ENCODE data around the gene TALDO1.

The TALDO1 gene

DNA sequence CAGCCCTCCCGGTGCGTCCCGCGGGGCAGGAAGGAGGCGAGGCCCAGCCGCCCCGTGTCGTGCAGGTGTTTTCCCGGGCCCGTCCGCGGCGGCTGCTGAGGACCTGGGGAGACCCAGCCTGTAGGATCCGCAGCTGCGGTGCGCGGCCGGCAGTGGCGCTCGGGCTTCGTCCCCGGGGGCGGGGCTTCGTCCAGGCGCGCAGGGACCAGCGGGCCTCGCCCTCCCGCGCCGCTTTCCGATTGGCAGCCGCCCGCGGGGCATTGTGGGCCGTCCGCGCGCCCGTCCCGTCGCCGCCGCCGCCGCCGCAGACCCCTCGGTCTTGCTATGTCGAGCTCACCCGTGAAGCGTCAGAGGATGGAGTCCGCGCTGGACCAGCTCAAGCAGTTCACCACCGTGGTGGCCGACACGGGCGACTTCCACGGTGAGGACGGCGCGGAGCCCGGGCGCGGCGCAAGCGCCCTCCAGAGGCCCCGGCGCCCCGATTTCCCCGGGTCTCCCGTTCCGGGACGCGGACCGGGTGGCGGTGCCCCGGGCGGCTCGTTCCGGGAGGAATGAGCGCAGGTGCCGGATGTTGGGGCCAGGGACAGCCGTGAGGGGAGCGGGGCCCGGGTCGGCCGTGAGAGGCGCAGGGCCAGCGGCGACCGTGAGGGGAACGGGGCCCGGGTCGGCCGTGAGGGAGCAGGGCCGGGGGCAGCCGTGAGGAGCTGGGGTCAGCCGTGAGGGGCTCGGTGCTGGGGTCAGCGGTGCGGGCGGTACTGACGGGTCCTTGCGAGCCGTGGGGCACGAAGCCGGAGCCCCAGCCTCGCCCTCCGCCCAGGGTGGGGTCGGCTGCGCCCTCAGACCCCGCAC, at the start of gene TALDO1:
Gene TALDO1, plus strand, starts transcription at position 307 of the 849 bp plus-strand sequence. Its CDS starts 18 bp downstream, at position 325.
- TF ChIP-seq GATA3 (IDR thresholded peaks at IDR 0.05; ENCODE audit: low read depth, low read length) = no peak
- TF ChIP-seq GATA2 (IDR thresholded peaks at IDR 0.05; ENCODE audit: low read depth, low read length) = no peak

DNA sequence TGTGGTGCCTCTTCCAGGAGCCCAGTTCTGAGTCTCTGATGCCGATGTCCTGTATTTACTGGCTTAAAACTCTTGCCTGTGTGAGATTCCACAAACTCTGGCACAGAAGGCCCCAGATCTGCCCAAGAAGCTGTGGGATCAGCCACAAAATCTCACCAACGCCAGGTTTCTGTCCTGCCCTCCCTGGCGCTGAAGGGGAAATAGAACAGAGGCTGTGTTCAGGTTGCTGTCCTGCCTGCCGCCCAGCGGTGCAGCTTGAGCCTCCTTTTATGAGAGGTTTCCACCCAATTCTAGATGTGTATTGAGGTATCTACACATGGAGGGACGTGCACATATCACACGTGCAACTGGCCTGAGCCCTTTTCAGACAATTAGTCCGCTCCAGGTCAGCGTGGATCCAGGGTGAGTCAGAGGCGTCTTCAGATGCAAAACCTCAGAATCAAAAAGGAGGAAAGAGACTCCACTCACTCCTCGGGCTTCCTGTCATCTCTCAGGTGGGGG, 49.4 kb upstream of the TALDO1 start:
- no peak for TF ChIP-seq GATA2 (IDR thresholded peaks at IDR 0.05; ENCODE audit: low read depth, low read length)
- no peak for TF ChIP-seq GATA3 (IDR thresholded peaks at IDR 0.05; ENCODE audit: low read depth, low read length)

DNA sequence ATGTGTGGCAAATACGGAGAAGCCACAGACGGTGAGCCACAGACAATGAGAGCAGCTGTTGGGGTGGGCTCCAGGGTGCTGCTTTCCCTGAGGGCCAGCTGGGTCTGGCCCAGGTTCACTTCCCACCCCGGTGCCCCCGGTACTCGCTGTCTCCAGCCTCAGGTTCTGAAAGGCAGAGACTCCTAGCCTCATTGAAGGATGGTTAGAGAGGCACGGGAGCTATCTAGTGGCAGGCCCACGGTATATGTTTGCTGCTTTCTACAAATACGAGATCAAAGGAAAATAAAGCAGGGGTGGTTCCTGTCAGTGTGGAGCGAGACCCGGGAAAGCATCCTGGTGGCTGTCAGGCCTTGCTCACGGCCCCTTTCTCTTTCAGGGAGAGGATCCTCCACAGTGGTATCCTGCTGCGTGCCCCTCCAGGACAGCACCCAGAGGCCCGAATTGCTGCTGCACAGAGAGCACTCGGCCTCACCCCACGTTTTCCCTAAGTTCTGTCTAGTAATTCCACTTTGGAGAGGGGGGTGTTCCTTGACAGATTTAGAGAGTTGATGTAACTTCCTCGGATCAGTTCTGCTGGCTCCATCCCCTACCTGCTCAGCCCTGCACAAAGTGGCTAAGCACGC, 48.7 kb upstream of the TALDO1 start:
- TF ChIP-seq GATA3 (IDR thresholded peaks at IDR 0.05; ENCODE audit: low read depth, low read length) (no peak), GATA2 (IDR thresholded peaks at IDR 0.05; ENCODE audit: low read depth, low read length) (no peak)

DNA sequence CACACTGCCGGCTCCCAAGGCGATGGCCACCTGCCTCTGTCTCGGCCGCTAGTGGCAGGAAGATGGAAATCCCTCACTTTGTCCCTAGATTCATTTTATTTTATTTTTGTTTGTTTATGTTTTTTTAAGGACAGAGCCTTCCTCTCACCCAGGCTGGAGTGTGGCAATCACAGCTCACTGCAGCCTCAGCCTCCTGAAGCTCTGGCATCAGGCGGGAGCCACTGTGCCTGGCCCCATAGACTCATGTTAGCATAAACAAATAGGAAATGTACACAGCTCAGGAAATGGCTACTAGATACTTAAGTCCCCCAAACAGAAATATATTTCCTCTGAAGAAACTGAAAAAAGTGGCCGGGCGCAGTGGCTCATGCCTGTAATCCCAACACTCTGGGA, 48.2 kb upstream of the TALDO1 start:
- no peak for TF ChIP-seq GATA2 (IDR thresholded peaks at IDR 0.05; ENCODE audit: low read depth, low read length)
- TF ChIP-seq GATA3 (IDR thresholded peaks at IDR 0.05; ENCODE audit: low read depth, low read length) = no peak

DNA sequence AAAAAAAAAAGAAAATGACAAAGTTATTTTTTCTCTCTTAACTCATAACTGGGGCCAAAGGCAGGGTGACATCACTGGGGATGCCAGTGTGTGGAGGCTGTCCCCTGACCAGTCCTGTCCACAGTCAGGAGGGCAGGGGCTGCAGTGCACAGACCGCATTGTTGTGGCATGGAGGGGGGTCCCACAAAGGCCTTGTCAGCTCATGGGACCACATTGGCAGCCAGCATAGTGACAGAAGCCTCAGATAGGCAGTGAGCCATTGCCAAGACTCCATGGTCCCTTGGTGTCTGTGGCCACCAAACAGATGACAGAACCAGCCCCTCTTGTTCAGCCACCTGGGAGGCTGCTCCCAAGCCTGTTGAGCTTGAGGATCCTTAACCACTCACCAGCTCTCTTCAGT, 47.5 kb upstream of the TALDO1 start:
- no peak for TF ChIP-seq GATA3 (IDR thresholded peaks at IDR 0.05; ENCODE audit: low read depth, low read length)

DNA sequence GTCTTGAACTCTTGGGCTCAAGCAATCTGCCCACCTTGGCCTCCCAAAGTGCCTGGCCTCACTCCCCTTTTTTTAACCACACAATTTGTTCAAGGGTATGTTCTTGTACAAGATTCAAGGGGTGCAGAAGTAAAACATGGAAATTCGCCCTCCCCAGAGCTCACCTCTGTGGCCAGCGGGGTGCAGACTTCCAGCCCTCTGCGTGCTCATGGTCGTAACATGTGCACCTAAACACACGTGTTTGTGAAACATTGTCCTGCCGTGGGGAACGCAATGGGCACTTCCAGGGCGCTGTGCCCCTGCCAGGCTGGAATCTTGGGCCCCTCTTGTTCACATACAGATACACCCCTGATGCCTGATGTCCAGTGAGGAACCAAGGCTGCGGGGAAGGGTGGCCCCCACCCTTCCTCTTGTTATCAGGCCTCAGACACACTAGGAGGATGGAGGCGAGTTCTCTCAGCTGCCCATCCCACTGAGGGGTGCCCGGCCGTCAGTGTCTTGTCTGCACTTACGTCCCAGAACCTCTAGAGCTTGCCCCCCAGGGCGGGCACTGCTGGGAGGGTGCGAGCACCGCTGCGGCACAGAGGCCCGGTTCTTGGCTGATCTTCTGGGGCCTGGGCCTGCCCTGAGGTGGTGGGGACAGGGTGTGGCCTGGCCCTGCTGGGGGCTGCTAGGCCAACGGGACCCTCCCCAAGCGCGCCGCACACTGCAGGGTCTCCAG, 45.4 kb upstream of the TALDO1 start:
- TF ChIP-seq GATA2 (IDR thresholded peaks at IDR 0.05; ENCODE audit: low read depth, low read length) (no peak), GATA3 (IDR thresholded peaks at IDR 0.05; ENCODE audit: low read depth, low read length) (no peak)

DNA sequence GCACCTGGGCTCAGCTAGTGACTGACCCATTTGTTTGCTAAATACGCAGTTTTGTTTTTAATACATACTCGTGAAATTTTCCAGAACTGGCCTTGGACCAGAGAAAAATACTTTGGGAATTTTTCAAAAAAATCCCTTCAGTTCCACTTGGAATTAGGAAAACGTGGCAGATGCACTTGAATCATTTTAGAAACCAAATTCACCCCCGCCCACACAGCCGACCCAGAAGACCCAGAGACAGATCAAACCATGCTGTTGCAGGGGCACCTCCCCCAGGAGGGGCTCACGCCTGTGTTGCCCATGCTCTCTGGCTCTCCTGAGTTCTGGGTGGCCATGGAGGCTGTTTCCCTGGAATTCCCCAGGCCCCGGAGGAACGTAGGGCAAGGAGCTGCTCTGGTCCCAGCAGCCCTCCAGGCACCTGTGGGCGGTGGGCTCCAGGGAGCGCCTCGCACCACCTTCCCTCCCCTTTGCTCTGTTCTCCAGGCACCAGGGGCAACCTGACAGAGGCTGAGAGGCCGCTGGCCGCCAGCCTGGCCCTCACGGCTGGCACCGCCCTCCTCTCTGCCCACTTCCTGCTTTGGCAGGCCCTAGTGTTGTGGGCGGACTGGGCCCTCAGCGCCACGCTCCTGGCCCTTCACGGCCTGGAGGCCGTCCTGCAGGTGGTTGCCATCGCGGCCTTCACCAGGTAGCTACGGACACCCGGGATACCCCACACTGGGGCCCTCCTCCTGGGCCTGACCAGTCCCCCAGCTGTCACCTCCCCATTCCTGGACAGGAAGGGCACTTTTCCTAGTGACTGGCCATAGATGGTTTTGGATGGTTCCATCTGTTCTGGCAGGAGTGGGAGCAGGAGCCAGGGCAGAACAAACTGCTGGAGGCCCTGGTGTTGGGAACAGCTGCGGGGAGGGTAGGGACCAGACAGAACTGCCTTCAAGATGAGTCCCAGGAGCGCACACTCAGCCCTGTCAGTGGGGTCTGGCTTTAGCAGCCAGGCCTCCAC, 44.5 kb upstream of the TALDO1 start:
- TF ChIP-seq GATA3 (IDR thresholded peaks at IDR 0.05; ENCODE audit: low read depth, low read length) (no peak), GATA2 (IDR thresholded peaks at IDR 0.05; ENCODE audit: low read depth, low read length) (no peak)

DNA sequence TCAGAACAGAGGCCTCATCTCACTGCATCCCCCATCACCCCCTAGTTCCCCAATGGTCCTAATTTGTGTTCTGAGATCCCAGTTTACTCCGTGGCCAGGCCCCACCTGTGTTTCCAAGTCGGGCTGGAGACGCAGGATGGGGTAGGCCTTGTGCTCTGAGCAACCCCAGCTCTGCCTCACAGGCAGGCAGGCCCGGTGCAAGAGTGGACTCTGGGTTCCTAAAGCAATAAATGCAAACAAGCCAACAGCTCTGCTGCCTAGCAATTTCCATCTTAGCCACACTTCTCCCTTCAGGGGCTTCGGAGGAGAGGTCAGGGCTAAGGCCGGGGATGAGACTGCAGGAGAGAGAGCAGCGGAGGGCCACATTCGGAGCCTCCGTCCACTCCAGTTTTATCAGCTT, 43.8 kb upstream of the TALDO1 start:
- no peak for TF ChIP-seq GATA3 (IDR thresholded peaks at IDR 0.05; ENCODE audit: low read depth, low read length)
- TF ChIP-seq GATA2 (IDR thresholded peaks at IDR 0.05; ENCODE audit: low read depth, low read length) = no peak

DNA sequence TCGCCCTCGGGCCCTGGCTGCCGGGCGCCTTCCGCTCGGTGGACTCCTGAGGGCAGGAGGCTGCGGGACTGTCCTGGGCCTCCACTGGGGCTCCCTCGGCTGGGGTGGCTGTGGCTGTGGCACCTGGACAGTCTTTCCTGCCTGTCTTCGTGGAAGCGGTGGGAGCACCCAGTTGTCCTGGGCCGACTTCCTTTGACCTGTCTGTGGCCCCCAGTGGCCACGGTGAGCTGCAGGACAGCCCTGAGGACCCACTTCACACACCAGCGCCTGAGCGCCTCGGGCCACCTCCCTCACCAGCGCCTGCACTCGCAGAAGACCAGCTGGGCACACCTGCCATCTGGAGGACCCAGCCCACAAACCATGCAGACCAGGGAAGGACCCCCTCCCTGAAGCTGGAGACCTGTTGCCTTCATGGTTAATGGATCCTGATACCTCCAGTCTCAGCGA, 43.0 kb upstream of the TALDO1 start:
- TF ChIP-seq GATA3 (IDR thresholded peaks at IDR 0.05; ENCODE audit: low read depth, low read length) = no peak
- TF ChIP-seq GATA2 (IDR thresholded peaks at IDR 0.05; ENCODE audit: low read depth, low read length) = no peak

DNA sequence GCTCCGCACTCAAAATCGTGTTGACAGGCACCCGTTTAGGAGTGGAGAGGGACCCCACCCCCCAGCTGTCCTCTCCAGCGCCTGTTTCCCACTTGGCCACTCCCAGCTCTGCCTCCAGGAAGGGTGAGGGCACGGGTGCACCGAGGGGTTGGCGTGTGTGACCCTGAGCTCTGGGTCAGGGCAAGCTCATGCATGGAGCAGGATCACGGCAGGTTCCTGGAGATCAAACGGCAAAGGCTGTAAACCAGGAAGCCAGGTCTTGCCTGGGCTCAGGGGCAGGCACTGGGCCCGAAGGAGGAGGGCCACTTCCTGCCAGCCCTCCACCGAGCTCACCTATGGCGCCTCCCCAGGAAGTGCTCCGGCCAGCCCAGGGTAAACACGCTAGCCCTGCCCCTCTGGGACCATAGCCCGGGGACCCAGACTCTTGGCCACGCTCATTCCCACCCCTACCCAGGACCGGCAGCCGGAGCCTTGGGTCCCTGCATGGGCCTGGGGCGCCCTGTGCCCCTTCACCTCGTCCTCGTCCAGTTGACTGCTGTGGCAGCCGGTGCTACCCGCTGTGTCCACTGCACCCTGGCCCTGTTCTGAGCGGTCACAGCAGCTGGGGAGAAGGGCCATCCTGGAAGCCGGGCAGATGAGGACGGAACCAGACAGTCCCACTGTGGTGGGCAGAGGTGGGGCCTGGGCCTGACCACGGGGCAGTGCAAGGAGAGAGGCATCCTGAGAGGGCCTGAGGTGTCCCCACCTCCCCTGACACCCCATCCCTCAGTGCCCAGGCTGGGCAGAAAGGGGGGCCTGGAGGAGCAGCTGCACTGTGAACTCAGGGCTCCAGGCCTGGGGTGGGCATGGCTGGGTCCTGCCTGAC, 42.3 kb upstream of the TALDO1 start:
- TF ChIP-seq GATA3 (IDR thresholded peaks at IDR 0.05; ENCODE audit: low read depth, low read length) = no peak
- no peak for TF ChIP-seq GATA2 (IDR thresholded peaks at IDR 0.05; ENCODE audit: low read depth, low read length)

DNA sequence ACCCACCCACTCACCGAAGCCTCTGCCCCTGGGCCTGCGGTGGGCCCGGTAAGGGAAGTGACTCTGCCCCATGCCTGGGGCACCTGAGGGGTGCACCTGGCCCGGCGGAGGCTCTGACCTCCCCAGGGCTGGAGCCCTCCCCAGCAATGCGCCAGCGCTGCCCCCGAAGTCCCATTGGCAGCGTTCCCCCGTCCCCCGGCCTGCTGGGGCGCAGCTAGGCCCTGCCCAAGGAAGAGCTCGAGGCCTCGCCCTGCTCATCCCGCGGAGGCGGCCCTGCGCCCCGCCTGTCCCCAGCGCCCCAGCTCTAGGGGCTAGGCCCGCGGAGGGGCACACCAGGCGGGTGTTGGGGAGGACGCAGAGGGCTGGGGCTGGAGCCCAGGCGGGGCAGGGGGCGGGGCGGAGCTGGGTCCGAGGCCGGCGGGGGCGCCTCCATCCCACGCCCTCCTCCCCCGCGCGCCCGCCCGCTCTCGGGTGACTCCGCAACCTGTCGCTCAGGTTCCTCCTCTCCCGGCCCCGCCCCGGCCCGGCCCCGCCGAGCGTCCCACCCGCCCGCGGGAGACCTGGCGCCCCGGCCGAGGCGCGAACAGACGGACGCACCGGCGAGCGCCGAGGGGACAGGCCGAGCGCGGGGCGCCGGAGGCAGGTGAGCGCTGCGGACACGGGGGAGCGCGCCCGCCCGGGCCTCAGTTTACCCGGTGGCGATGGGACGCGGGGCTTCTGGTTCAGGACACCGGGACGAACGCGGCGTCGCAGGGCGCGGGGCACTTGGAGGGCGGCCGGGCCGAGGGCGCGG, 41.4 kb upstream of the TALDO1 start, which contains the start of gene EPS8L2:
Gene EPS8L2, plus strand, starts transcription at position 586 of the 793 bp plus-strand sequence. CDS start 3,177 bp downstream, outside the sequence.
- TF ChIP-seq GATA2 (IDR thresholded peaks at IDR 0.05; ENCODE audit: low read depth, low read length) (no peak), GATA3 (IDR thresholded peaks at IDR 0.05; ENCODE audit: low read depth, low read length) (no peak)
